Measurements from ENCODE around the gene CD93. TPM values are rescaled to one million over a fixed set of nuclear protein-coding genes. Genes with fewer than 3 reads are reported as not detected.

CD93 gene
- polyA plus RNA-seq (2011; rRNA removed) (0.02 TPM in 1 of 2 replicates, not detected in the other), polyA minus RNA-seq (2011; rRNA and poly(A)+ RNA removed) (not detected in 2 replicates)

- no peak within 1 kb of the TSS for H3K27ac ChIP-seq (ENCODE audit: low read depth, low read length)
- no peaks in the 10 kb centered on the region; the same call in 1 of the 2 replicates for H3K9me3 ChIP-seq (ENCODE audit: control insufficient read depth, insufficient read depth, low read length)
- POLR2A ChIA-PET: no interaction called here
- TF ChIP-seq CTCF (IDR thresholded peaks at IDR 0.05; ENCODE audit: low read depth, low read length): no peak
- no peak within 1 kb of the TSS for H3K4me3 ChIP-seq (ENCODE audit: low read depth, low read length)
- no peak for DNase-seq (ENCODE audit: low read depth, low spot score)
- CTCF ChIA-PET: no interaction called here
- peaks cover 7% of the 10 kb centered on the region for H3K27me3 ChIP-seq (ENCODE audit: control insufficient read depth, insufficient read depth, low read length)
Measured at GRCh38 chr20:23086056-23086566, at the start of gene CD93. Gene CD93, minus strand, starts transcription at chr20:23086324. Its CDS starts 132 bp downstream, at chr20:23086192.

GRCh38 chr20:23133560-23133998 lies 47.5 kb upstream of the CD93 start:
- H3K9me3 ChIP-seq (ENCODE audit: control insufficient read depth, insufficient read depth, low read length): peaks cover 3% of the 10 kb centered on the region; the same call in 1 of the 2 replicates
- DNase-seq (ENCODE audit: low read depth, low spot score): no peak
- ChIA-PET POLR2A (interaction anchor here (0.6 kb wide), 1 partner anchor 9 kb away, joined by 3 read pairs; no protein-coding TSS in a partner anchor), CTCF (no interaction called here)
- H3K27me3 ChIP-seq (ENCODE audit: control insufficient read depth, insufficient read depth, low read length): no peaks in the 10 kb centered on the region
- H3K4me3 ChIP-seq (ENCODE audit: low read depth, low read length): no peak overlapping the region
- TF ChIP-seq CTCF (IDR thresholded peaks at IDR 0.05; ENCODE audit: low read depth, low read length): no peak
- H3K27ac ChIP-seq (ENCODE audit: low read depth, low read length): no peak overlapping the region

GRCh38 chr20:23132930-23133559 lies 46.9 kb upstream of the CD93 start:
- no peak for TF ChIP-seq CTCF (IDR thresholded peaks at IDR 0.05; ENCODE audit: low read depth, low read length)
- Histone ChIP-seq H3K4me3 (ENCODE audit: low read depth, low read length) (no peak overlapping the region), H3K27ac (ENCODE audit: low read depth, low read length) (no peak overlapping the region), H3K27me3 (ENCODE audit: control insufficient read depth, insufficient read depth, low read length) (no peaks in the 10 kb centered on the region), H3K9me3 (ENCODE audit: control insufficient read depth, insufficient read depth, low read length) (peaks cover 3% of the 10 kb centered on the region; the same call in 1 of the 2 replicates)
- ChIA-PET CTCF (no interaction called here), POLR2A (no interaction called here)
- DNase-seq (ENCODE audit: low read depth, low spot score): no peak

- peaks cover 3% of the 10 kb centered on the region; the same call in 1 of the 2 replicates for H3K9me3 ChIP-seq (ENCODE audit: control insufficient read depth, insufficient read depth, low read length)
- no peak overlapping the region for H3K27ac ChIP-seq (ENCODE audit: low read depth, low read length)
- no peaks in the 10 kb centered on the region for H3K27me3 ChIP-seq (ENCODE audit: control insufficient read depth, insufficient read depth, low read length)
- DNase-seq (ENCODE audit: low read depth, low spot score): no peak
- TF ChIP-seq CTCF (IDR thresholded peaks at IDR 0.05; ENCODE audit: low read depth, low read length): no peak
- POLR2A ChIA-PET: interaction anchor here (0.6 kb wide), 1 partner anchor 20 kb away, joined by 3 read pairs; no protein-coding TSS in a partner anchor
- CTCF ChIA-PET: no interaction called here
- H3K4me3 ChIP-seq (ENCODE audit: low read depth, low read length): no peak overlapping the region
Measured at GRCh38 chr20:23132293-23132929, 46.3 kb upstream of the CD93 start.

GRCh38 chr20:23131766-23132165 lies 45.6 kb upstream of the CD93 start:
- ChIA-PET CTCF (no interaction called here), POLR2A (interaction anchor here (0.6 kb wide), 1 partner anchor 21 kb away, joined by 3 read pairs; no protein-coding TSS in a partner anchor)
- Histone ChIP-seq H3K27me3 (ENCODE audit: control insufficient read depth, insufficient read depth, low read length) (no peaks in the 10 kb centered on the region), H3K4me3 (ENCODE audit: low read depth, low read length) (no peak overlapping the region), H3K27ac (ENCODE audit: low read depth, low read length) (no peak overlapping the region), H3K9me3 (ENCODE audit: control insufficient read depth, insufficient read depth, low read length) (no peaks in the 10 kb centered on the region)
- no peak for DNase-seq (ENCODE audit: low read depth, low spot score)
- TF ChIP-seq CTCF (IDR thresholded peaks at IDR 0.05; ENCODE audit: low read depth, low read length): no peak
